ENCODE measurements around the gene ZNG1C.
"Not testable (repeated sequence)": the region's sequence is repeated elsewhere in the genome, so short reads cannot be mapped to it uniquely, and the experiment has no call there.

- not testable (repeated sequence) for TF ChIP-seq PATZ1 (CRISPR knock-in tag; IDR thresholded peaks at IDR 0.05; ENCODE audit: borderline replicate concordance); RARB (CRISPR knock-in tag; IDR thresholded peaks at IDR 0.05); ZC3H10 (CRISPR knock-in tag; IDR thresholded peaks at IDR 0.05); ZFP3 (CRISPR knock-in tag; IDR thresholded peaks at IDR 0.05); ISL1 (CRISPR knock-in tag; IDR thresholded peaks at IDR 0.05)
- TF ChIP-seq, protein P1, sequence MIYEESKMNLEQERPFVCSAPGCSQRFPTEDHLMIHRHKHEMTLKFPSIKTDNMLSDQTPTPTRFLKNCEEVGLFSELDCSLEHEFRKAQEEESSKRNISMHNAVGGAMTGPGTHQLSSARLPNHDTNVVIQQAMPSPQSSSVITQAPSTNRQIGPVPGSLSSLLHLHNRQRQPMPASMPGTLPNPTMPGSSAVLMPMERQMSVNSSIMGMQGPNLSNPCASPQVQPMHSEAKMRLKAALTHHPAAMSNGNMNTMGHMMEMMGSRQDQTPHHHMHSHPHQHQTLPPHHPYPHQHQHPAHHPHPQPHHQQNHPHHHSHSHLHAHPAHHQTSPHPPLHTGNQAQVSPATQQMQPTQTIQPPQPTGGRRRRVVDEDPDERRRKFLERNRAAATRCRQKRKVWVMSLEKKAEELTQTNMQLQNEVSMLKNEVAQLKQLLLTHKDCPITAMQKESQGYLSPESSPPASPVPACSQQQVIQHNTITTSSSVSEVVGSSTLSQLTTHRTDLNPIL (CRISPR knock-in tag; IDR thresholded peaks at IDR 0.05; ENCODE audit: low read depth): not testable (repeated sequence)
Observed at GRCh38 chr9:68335935-68336334, 94.2 kb downstream of the ZNG1C start.
